Measurements from ENCODE around the gene C6orf120. TPM values are rescaled to one million over a fixed set of nuclear protein-coding genes. Genes with fewer than 3 reads are reported as not detected.
A peak's percentile ranks its signal among the peaks of the same experiment; 100 is the strongest.

The C6orf120 gene
- total and polyA plus RNA-seq, 11 donors = 3.4 to 22.9 (median 18.8) TPM

GRCh38 chr6:169702840-169703246 is 917 bp downstream of the C6orf120 start:
- WGBS, 4 donors = 3 to 11% (median 7%) methylated on average over 11 to 22 of the region's 22 CpGs
- intact Hi-C loops (cut with DNase I) = loop anchor here in 5 of 10 donors (1.0 to 10.0 kb wide), 6 partner anchors 20 to 748 kb away; partner anchors contain the start of genes DYNLT2 (in 3 of the 5) and ERMARD (in 3 of the 5)
- H3K4me1 ChIP-seq = peaks cover 0 to 52% (median 30%) of the 10 kb centered on the region in 12 donors

GRCh38 chr6:169707772-169708171 is 5.8 kb downstream of the C6orf120 start:
- no peak overlapping the region for H3K27ac ChIP-seq
- H3K4me3 ChIP-seq = no peak overlapping the region
- no peaks in the 10 kb centered on the region for H3K27me3 ChIP-seq
- ATAC-seq (peak in 2 of 4 donors; percentile 50), DNase-seq (no peak)
- no peaks in the 10 kb centered on the region for H3K9me3 ChIP-seq
- TF ChIP-seq POLR2A (IDR thresholded peaks at IDR 0.05) (no peak), CTCF (IDR thresholded peaks at IDR 0.05) (no peak)
- WGBS, 4 donors = 45 to 74% (median 60%) methylated on average over 2 of the region's 2 CpGs
- peaks cover 0 to 93% (median 71%) of the 10 kb centered on the region in 9 donors for H3K36me3 ChIP-seq
- intact Hi-C loops (cut with DNase I) = loop anchor here in 2 of 10 donors (10.0 kb wide), 2 partner anchors 47 to 753 kb away; partner anchors contain the start of genes DYNLT2 (in 1 of the 2) and ERMARD (in 1 of the 2)
- H3K4me1 ChIP-seq = peaks cover 0 to 37% (median 21%) of the 10 kb centered on the region in 12 donors

More at GRCh38 chr6:169702840-169703246, 917 bp downstream of the C6orf120 start:
- no peak for DNase-seq
- no peaks in the 10 kb centered on the region for H3K27me3 ChIP-seq
- ATAC-seq = no peak
- H3K36me3 ChIP-seq = peaks cover 0 to 43% (median 22%) of the 10 kb centered on the region in 9 donors
- peak overlapping the region in 10 of 12 donors; percentile 89 to 97 (median 94) for H3K27ac ChIP-seq
- TF ChIP-seq POLR2A (IDR thresholded peaks at IDR 0.05) = no peak
- no peak for TF ChIP-seq CTCF (IDR thresholded peaks at IDR 0.05)
- no peaks in the 10 kb centered on the region for H3K9me3 ChIP-seq
- peak overlapping the region; percentile 72 to 99 (median 88) for H3K4me3 ChIP-seq

GRCh38 chr6:169709293-169709692 is 7.4 kb downstream of the C6orf120 start:
- Histone ChIP-seq H3K27ac (no peak overlapping the region), H3K9me3 (no peaks in the 10 kb centered on the region), H3K27me3 (no peaks in the 10 kb centered on the region), H3K4me1 (peaks cover 0 to 21% (median 6%) of the 10 kb centered on the region in 12 donors), H3K36me3 (peaks cover 0 to 98% (median 73%) of the 10 kb centered on the region in 9 donors), H3K4me3 (no peak overlapping the region)
- TF ChIP-seq POLR2A (IDR thresholded peaks at IDR 0.05) = no peak
- no peak for TF ChIP-seq CTCF (IDR thresholded peaks at IDR 0.05)
- DNase-seq (no peak), ATAC-seq (no peak)
- intact Hi-C loops (cut with DNase I) = loop anchor here in 2 of 10 donors (10.0 kb wide), 2 partner anchors 46 to 754 kb away; partner anchors contain the start of genes DYNLT2 (in 1 of the 2) and ERMARD (in 1 of the 2)

- H3K27ac ChIP-seq = no peak overlapping the region
- ATAC-seq (no peak), DNase-seq (no peak)
- no peak overlapping the region for H3K4me3 ChIP-seq
- intact Hi-C loops (cut with DNase I) = no loop called here
- H3K9me3 ChIP-seq = no peaks in the 10 kb centered on the region
- H3K27me3 ChIP-seq = no peaks in the 10 kb centered on the region
- peaks cover 0 to 14% (median 2%) of the 10 kb centered on the region in 12 donors for H3K4me1 ChIP-seq
- TF ChIP-seq POLR2A (IDR thresholded peaks at IDR 0.05) (no peak), CTCF (IDR thresholded peaks at IDR 0.05) (no peak)
- 70 to 83% (median 79%) methylated on average over 3 of the region's 3 CpGs for WGBS, 4 donors
- H3K36me3 ChIP-seq = peaks cover 0 to 98% (median 73%) of the 10 kb centered on the region in 9 donors
Observed at GRCh38 chr6:169710009-169710408, 8.1 kb downstream of the C6orf120 start.
